Astrocyte (in vitro differentiated cells and primary cell): ENCODE results near the gene GNA15. TPM values are rescaled to one million over a fixed set of nuclear protein-coding genes. Genes with fewer than 3 reads are reported as not detected.
A peak's percentile ranks its signal among the peaks of the same experiment; 100 is the strongest.

ENCODE experiments used
- DNase-seq: peaks from one replicate; pipeline ENCODE4 v3.0.0-alpha.2; 2010; ENCODE audit warnings: low read depth
- FAIRE-seq: peaks from 2 replicates; lab custom pipeline; 2011; peaks lifted over from hg19 to GRCh38; lab: Jason Lieb, UNC
- H2AFZ ChIP-seq: 2 replicates; pipeline ENCODE4 v1.6.0; 2012; ENCODE audit warnings: low read depth, low read length, inconsistent platforms
- H3K27ac ChIP-seq: 2 replicates; pipeline ENCODE4 v1.5.1; 2011; ENCODE audit warnings: low read depth, low read length, inconsistent platforms
- H3K27me3 ChIP-seq: 2 replicates; pipeline ENCODE4 v1.6.0; 2011; ENCODE audit warnings: low read length, inconsistent platforms; ENCODE audit not compliant: insufficient read depth
- H3K36me3 ChIP-seq: 2 replicates; pipeline ENCODE4 v1.5.1; 2011; ENCODE audit warnings: low read length, inconsistent platforms; ENCODE audit not compliant: insufficient read depth
- H3K4me1 ChIP-seq: 2 replicates; pipeline ENCODE4 v1.5.1; 2011; ENCODE audit warnings: low read length, inconsistent platforms; ENCODE audit not compliant: insufficient read depth
- H3K4me2 ChIP-seq: 2 replicates; pipeline ENCODE4 v1.6.0; 2012; ENCODE audit warnings: low read length, inconsistent platforms
- H3K4me3 ChIP-seq: 2 replicates; pipeline ENCODE4 v1.5.1; 2011; ENCODE audit warnings: low read depth, mild to moderate bottlenecking, low read length, inconsistent platforms; ENCODE audit not compliant: insufficient read depth
- H3K79me2 ChIP-seq: 2 replicates; pipeline ENCODE4 v1.6.0; 2012; ENCODE audit warnings: mild to moderate bottlenecking, low read length, inconsistent platforms; ENCODE audit not compliant: insufficient read depth
- H3K9ac ChIP-seq: 2 replicates; pipeline ENCODE4 v1.6.0; 2012; ENCODE audit warnings: mild to moderate bottlenecking, low read length, inconsistent platforms
- H3K9me3 ChIP-seq: 2 replicates; pipeline ENCODE4 v1.5.1; 2012; ENCODE audit warnings: low read depth, mild to moderate bottlenecking, low read length, inconsistent platforms; ENCODE audit not compliant: insufficient read depth
- H4K20me1 ChIP-seq: 2 replicates; pipeline ENCODE4 v1.6.0; 2012; ENCODE audit warnings: low read length, inconsistent platforms; ENCODE audit not compliant: insufficient read depth
- H3K27ac Mint-ChIP-seq: one replicate; pipeline ENCODE4 v1.8.0; 2021; ENCODE audit warnings: mild to moderate bottlenecking, mixed read lengths; ENCODE audit not compliant: unreplicated experiment
- H3K27me3 Mint-ChIP-seq: one replicate; pipeline ENCODE4 v1.8.0; 2021; ENCODE audit warnings: low read depth, mixed read lengths; ENCODE audit not compliant: unreplicated experiment
- H3K36me3 Mint-ChIP-seq: one replicate; pipeline ENCODE4 v1.8.0; 2021; ENCODE audit warnings: low read depth, mixed read lengths; ENCODE audit not compliant: unreplicated experiment
- H3K4me1 Mint-ChIP-seq: one replicate; pipeline ENCODE4 v1.8.0; 2021; ENCODE audit warnings: low read depth, mixed read lengths; ENCODE audit not compliant: unreplicated experiment
- H3K4me3 Mint-ChIP-seq: one replicate; pipeline ENCODE4 v1.8.0; 2021; ENCODE audit warnings: mild to moderate bottlenecking, moderate library complexity, mixed read lengths; ENCODE audit not compliant: unreplicated experiment
- H3K9me3 Mint-ChIP-seq: one replicate; pipeline ENCODE4 v1.8.0; 2021; ENCODE audit warnings: mild to moderate bottlenecking, mixed read lengths; ENCODE audit not compliant: unreplicated experiment
- CTCF ChIP-seq: IDR thresholded peaks from 2 replicates; pipeline ENCODE4 v1.5.1; 2011; ENCODE audit warnings: low read depth, mild to moderate bottlenecking, inconsistent platforms, low read length, moderate library complexity; ENCODE audit not compliant: insufficient read depth
- EZH2 ChIP-seq: IDR thresholded peaks from 2 replicates; pipeline ENCODE4 v1.6.1; 2012; ENCODE audit warnings: mild to moderate bottlenecking, low read length, inconsistent platforms; ENCODE audit not compliant: insufficient read depth
- total RNA-seq: library from RNA; stranded (reverse); gene quantifications from 2 replicates; pipeline ENCODE4 v1.2.1, GENCODE V29; 2021

The GNA15 gene
- total RNA-seq, 1 donor from 2014 or later, result not detected

- Histone ChIP-seq H3K4me3 (no peak overlapping the region), H3K36me3 (no peaks in the 10 kb centered on the region), H3K9me3 (no peaks in the 10 kb centered on the region), H3K4me1 (peaks cover 25% of the 10 kb centered on the region), H3K79me2 (peaks cover 85% of the 10 kb centered on the region), H2AFZ (no peak overlapping the region), H3K4me2 (peak overlapping the region; percentile 69), H3K9ac (peak overlapping the region; percentile 37), H3K27ac (no peak overlapping the region), H3K27me3 (no peaks in the 10 kb centered on the region), H4K20me1 (peaks cover 85% of the 10 kb centered on the region)
- H3K4me3 Mint-ChIP-seq, result no peak overlapping the region
- H3K4me1 Mint-ChIP-seq, result peaks cover 12% of the 10 kb centered on the region
- no peak overlapping the region for H3K27ac Mint-ChIP-seq
- FAIRE-seq (no peak), DNase-seq (no peak)
- no peaks in the 10 kb centered on the region for H3K9me3 Mint-ChIP-seq
- H3K36me3 Mint-ChIP-seq, result no peaks in the 10 kb centered on the region
- no peak for TF ChIP-seq EZH2
- TF ChIP-seq CTCF, result no peak
- peaks cover 4% of the 10 kb centered on the region for H3K27me3 Mint-ChIP-seq
Observed at GRCh38 chr19:3098141-3098514, 37.7 kb upstream of the GNA15 start.

GRCh38 chr19:3098515-3099346 lies 37.1 kb upstream of the GNA15 start:
- peak overlapping the region; percentile 6 for H3K27ac ChIP-seq
- H3K4me1 Mint-ChIP-seq, result peaks cover 12% of the 10 kb centered on the region
- no peak overlapping the region for H2AFZ ChIP-seq
- no peak for TF ChIP-seq CTCF
- no peak for TF ChIP-seq EZH2
- no peaks in the 10 kb centered on the region for H3K27me3 ChIP-seq
- peaks cover 86% of the 10 kb centered on the region for H3K79me2 ChIP-seq
- no peaks in the 10 kb centered on the region for H3K36me3 ChIP-seq
- no peak overlapping the region for H3K4me3 Mint-ChIP-seq
- H3K4me2 ChIP-seq, result peak overlapping the region; percentile 69
- no peaks in the 10 kb centered on the region for H3K9me3 Mint-ChIP-seq
- peak overlapping the region; percentile 37 for H3K9ac ChIP-seq
- H3K9me3 ChIP-seq, result no peaks in the 10 kb centered on the region
- no peaks in the 10 kb centered on the region for H3K36me3 Mint-ChIP-seq
- peaks cover 4% of the 10 kb centered on the region for H3K27me3 Mint-ChIP-seq
- H3K4me1 ChIP-seq, result peaks cover 25% of the 10 kb centered on the region
- H3K4me3 ChIP-seq, result no peak overlapping the region
- FAIRE-seq (no peak), DNase-seq (no peak)
- H3K27ac Mint-ChIP-seq, result peak overlapping the region; percentile 11
- peaks cover 86% of the 10 kb centered on the region for H4K20me1 ChIP-seq
